ENCODE measurements around the gene HLA-G.

Gene HLA-G

GRCh38 chr6:29851190-29851589 is 23.6 kb downstream of the HLA-G start:
- no peak overlapping the region for H3K27ac ChIP-seq (replicated peaks; ENCODE audit: low read length)
- no peak overlapping the region for H2BK12ac ChIP-seq (ENCODE audit: low read length)
- H3K9me3 ChIP-seq (replicated peaks in 1 of 2; ENCODE audit: control insufficient read depth in 2 of 2, insufficient read depth in 1 of 2, low read depth in 1 of 2, low read length in 2 of 2) = no peaks in the 10 kb centered on the region
- no peaks in the 10 kb centered on the region for H3K36me3 ChIP-seq (replicated peaks in 1 of 2; ENCODE audit: control insufficient read depth in 2 of 2, insufficient read depth in 2 of 2, low read length in 2 of 2)
- H4K8ac ChIP-seq (ENCODE audit: low read depth, low read length) = no peak overlapping the region
- H3K27me3 ChIP-seq (ENCODE audit: control insufficient read depth in 3 of 3, insufficient read depth in 3 of 3, low read depth in 1 of 3, low read length in 3 of 3) = peaks cover 0 to 49% (median 7%) of the 10 kb centered on the region in 3 experiments
- WGBS, 2 donors (ENCODE audit: extremely low coverage in 2 of 2, insufficient read length in 2 of 2, insufficient replicate concordance in 1 of 2) = no CpG with 5 or more reads among the region's 3 CpGs
- no peak overlapping the region for H3K9ac ChIP-seq (ENCODE audit: low read depth, low read length, poor library complexity)
- H2AFZ ChIP-seq (ENCODE audit: low read length) = no peak overlapping the region
- H3K4me2 ChIP-seq (ENCODE audit: insufficient read depth, low read length, poor library complexity, severe bottlenecking) = no peak overlapping the region
- H2AK5ac ChIP-seq (ENCODE audit: low read depth, low read length) = no peak overlapping the region
- H3K23ac ChIP-seq (ENCODE audit: low read depth, low read length, poor library complexity) = no peak overlapping the region
- H3K18ac ChIP-seq (ENCODE audit: low read length) = no peak overlapping the region
- H2BK120ac ChIP-seq (ENCODE audit: low read depth, low read length) = no peak overlapping the region
- H3K79me1 ChIP-seq (ENCODE audit: low read depth, low read length) = no peaks in the 10 kb centered on the region
- no peak overlapping the region for H2BK5ac ChIP-seq (ENCODE audit: low read length)
- H2BK15ac ChIP-seq (ENCODE audit: low read length) = no peak overlapping the region
- H3K4ac ChIP-seq (ENCODE audit: low read length) = no peak overlapping the region
- H3K4me3 ChIP-seq (ENCODE audit: low read length in 2 of 2) = no peak overlapping the region
- no peak overlapping the region for H3K14ac ChIP-seq (ENCODE audit: low read length)
- H4K91ac ChIP-seq (ENCODE audit: low read depth, low read length, poor library complexity) = no peak overlapping the region
- DNase-seq (ENCODE audit: low spot score) = no peak
- H3K4me1 ChIP-seq (ENCODE audit: control insufficient read depth in 2 of 2, insufficient read depth in 1 of 2, low read depth in 1 of 2, low read length in 2 of 2) = no peaks in the 10 kb centered on the region

GRCh38 chr6:29853245-29853644 is 25.6 kb downstream of the HLA-G start:
- H3K79me1 ChIP-seq (ENCODE audit: low read depth, low read length) = no peaks in the 10 kb centered on the region
- no peak overlapping the region for H3K4me2 ChIP-seq (ENCODE audit: insufficient read depth, low read length, poor library complexity, severe bottlenecking)
- H2BK5ac ChIP-seq (ENCODE audit: low read length) = no peak overlapping the region
- no peak overlapping the region for H4K91ac ChIP-seq (ENCODE audit: low read depth, low read length, poor library complexity)
- H3K27ac ChIP-seq (replicated peaks; ENCODE audit: low read length) = no peak overlapping the region
- H3K9me3 ChIP-seq (replicated peaks in 1 of 2; ENCODE audit: control insufficient read depth in 2 of 2, insufficient read depth in 1 of 2, low read depth in 1 of 2, low read length in 2 of 2) = no peaks in the 10 kb centered on the region
- peak overlapping the region; percentile 14 for H3K14ac ChIP-seq (ENCODE audit: low read length)
- no peak overlapping the region for H2AK5ac ChIP-seq (ENCODE audit: low read depth, low read length)
- H3K36me3 ChIP-seq (replicated peaks in 1 of 2; ENCODE audit: control insufficient read depth in 2 of 2, insufficient read depth in 2 of 2, low read length in 2 of 2) = no peaks in the 10 kb centered on the region
- H3K4me1 ChIP-seq (ENCODE audit: control insufficient read depth in 2 of 2, insufficient read depth in 1 of 2, low read depth in 1 of 2, low read length in 2 of 2) = no peaks in the 10 kb centered on the region
- H2BK120ac ChIP-seq (ENCODE audit: low read depth, low read length) = no peak overlapping the region
- WGBS, 2 donors (ENCODE audit: extremely low coverage in 2 of 2, insufficient read length in 2 of 2, insufficient replicate concordance in 1 of 2) = no CpG with 5 or more reads among the region's 2 CpGs
- H3K9ac ChIP-seq (ENCODE audit: low read depth, low read length, poor library complexity) = no peak overlapping the region
- H4K8ac ChIP-seq (ENCODE audit: low read depth, low read length) = no peak overlapping the region
- H2BK15ac ChIP-seq (ENCODE audit: low read length) = no peak overlapping the region
- no peak for DNase-seq (ENCODE audit: low spot score)
- no peak overlapping the region for H3K4ac ChIP-seq (ENCODE audit: low read length)
- no peak overlapping the region for H3K4me3 ChIP-seq (ENCODE audit: low read length in 2 of 2)
- H3K27me3 ChIP-seq (ENCODE audit: control insufficient read depth in 3 of 3, insufficient read depth in 3 of 3, low read depth in 1 of 3, low read length in 3 of 3) = peaks cover 0 to 49% (median 6%) of the 10 kb centered on the region in 3 experiments
- H3K18ac ChIP-seq (ENCODE audit: low read length) = peak overlapping the region; percentile 9
- no peak overlapping the region for H2BK12ac ChIP-seq (ENCODE audit: low read length)
- H2AFZ ChIP-seq (ENCODE audit: low read length) = no peak overlapping the region
- no peak overlapping the region for H3K23ac ChIP-seq (ENCODE audit: low read depth, low read length, poor library complexity)

DNA sequence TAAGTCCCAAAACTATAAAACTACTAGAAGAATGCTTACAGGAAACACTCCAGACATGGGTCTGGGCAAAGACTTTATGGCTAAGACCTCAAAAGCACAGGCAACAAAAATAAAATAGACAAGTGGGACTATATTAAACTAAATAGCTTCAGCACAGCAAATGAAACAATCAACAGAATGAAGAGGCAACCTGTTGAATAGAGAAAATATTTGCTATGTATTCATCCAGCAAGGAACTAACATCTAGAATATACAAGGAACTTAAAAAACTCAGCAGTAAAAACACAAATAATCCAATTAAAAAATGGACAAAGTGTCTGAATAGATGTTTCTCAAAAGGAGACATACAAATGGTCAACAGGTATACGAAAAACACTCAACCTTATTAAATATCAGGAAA is 30.4 kb downstream of the HLA-G start:
- H3K9ac ChIP-seq (ENCODE audit: low read depth, low read length, poor library complexity) = no peak overlapping the region
- H3K27me3 ChIP-seq (ENCODE audit: control insufficient read depth in 3 of 3, insufficient read depth in 3 of 3, low read depth in 1 of 3, low read length in 3 of 3) = peaks cover 0 to 20% (median 0%) of the 10 kb centered on the region in 3 experiments
- H3K4me2 ChIP-seq (ENCODE audit: insufficient read depth, low read length, poor library complexity, severe bottlenecking) = no peak overlapping the region

DNA sequence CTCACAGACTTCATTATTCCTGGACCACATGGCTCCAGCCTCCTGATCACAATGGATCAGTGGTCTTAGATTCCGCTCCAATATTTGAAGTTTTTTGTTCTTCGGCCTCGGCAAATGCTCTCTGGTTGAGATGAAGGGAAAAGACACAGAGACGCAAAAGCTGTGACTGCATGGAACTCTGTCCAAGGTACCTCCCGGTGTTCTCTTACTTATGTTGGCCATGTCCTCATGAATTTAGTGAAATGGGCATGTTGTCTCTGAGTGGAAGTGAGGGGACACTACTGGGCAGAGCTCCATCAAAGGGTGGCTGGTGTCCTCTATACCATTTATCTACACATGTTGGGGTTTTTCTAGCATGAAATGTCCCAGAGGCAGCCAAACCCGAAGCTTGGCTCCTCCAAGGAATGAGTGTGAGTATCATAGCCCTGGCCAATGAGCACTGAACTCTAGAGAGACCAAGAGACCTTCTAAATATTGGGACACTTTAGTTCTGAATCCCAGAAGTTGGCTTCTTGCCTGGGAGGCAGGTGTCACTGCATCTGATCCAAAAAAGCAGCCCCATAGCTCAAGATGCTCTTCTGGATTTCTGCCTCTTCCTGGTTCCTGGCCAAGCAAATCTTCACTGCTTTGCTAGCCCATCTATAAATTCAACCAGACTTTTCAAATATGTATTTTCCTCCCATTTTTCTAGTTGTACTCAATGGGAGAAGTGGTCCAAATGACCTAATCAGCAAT is 34.1 kb downstream of the HLA-G start:
- Histone ChIP-seq H3K79me1 (ENCODE audit: low read depth, low read length) (no peaks in the 10 kb centered on the region), H3K4me1 (ENCODE audit: control insufficient read depth in 2 of 2, insufficient read depth in 1 of 2, low read depth in 1 of 2, low read length in 2 of 2) (no peaks in the 10 kb centered on the region), H2BK12ac (ENCODE audit: low read length) (no peak overlapping the region), H3K18ac (ENCODE audit: low read length) (no peak overlapping the region), H3K23ac (ENCODE audit: low read depth, low read length, poor library complexity) (no peak overlapping the region), H3K4me2 (ENCODE audit: insufficient read depth, low read length, poor library complexity, severe bottlenecking) (no peak overlapping the region), H2BK5ac (ENCODE audit: low read length) (no peak overlapping the region), H3K4ac (ENCODE audit: low read length) (no peak overlapping the region), H2AFZ (ENCODE audit: low read length) (no peak overlapping the region), H2AK5ac (ENCODE audit: low read depth, low read length) (no peak overlapping the region), H2BK15ac (ENCODE audit: low read length) (no peak overlapping the region), H2BK120ac (ENCODE audit: low read depth, low read length) (no peak overlapping the region), H4K8ac (ENCODE audit: low read depth, low read length) (no peak overlapping the region), H3K9me3 (replicated peaks in 1 of 2; ENCODE audit: control insufficient read depth in 2 of 2, insufficient read depth in 1 of 2, low read depth in 1 of 2, low read length in 2 of 2) (no peaks in the 10 kb centered on the region), H3K14ac (ENCODE audit: low read length) (no peak overlapping the region), H3K36me3 (replicated peaks in 1 of 2; ENCODE audit: control insufficient read depth in 2 of 2, insufficient read depth in 2 of 2, low read length in 2 of 2) (no peaks in the 10 kb centered on the region), H3K27me3 (ENCODE audit: control insufficient read depth in 3 of 3, insufficient read depth in 3 of 3, low read depth in 1 of 3, low read length in 3 of 3) (peaks cover 0 to 34% (median 5%) of the 10 kb centered on the region in 3 experiments), H4K91ac (ENCODE audit: low read depth, low read length, poor library complexity) (no peak overlapping the region), H3K27ac (replicated peaks; ENCODE audit: low read length) (no peak overlapping the region), H3K9ac (ENCODE audit: low read depth, low read length, poor library complexity) (no peak overlapping the region), H3K4me3 (ENCODE audit: low read length in 2 of 2) (no peak overlapping the region)
- DNase-seq (ENCODE audit: low spot score) = no peak
- WGBS, 2 donors (ENCODE audit: extremely low coverage in 2 of 2, insufficient read length in 2 of 2, insufficient replicate concordance in 1 of 2) = no CpG with 5 or more reads among the region's 6 CpGs

More for the DNA sequence above, 30.4 kb downstream of the HLA-G start:
- Histone ChIP-seq H2AFZ (ENCODE audit: low read length) (no peak overlapping the region), H3K23ac (ENCODE audit: low read depth, low read length, poor library complexity) (no peak overlapping the region), H3K4me1 (ENCODE audit: control insufficient read depth in 2 of 2, insufficient read depth in 1 of 2, low read depth in 1 of 2, low read length in 2 of 2) (no peaks in the 10 kb centered on the region), H3K79me1 (ENCODE audit: low read depth, low read length) (no peaks in the 10 kb centered on the region), H2BK12ac (ENCODE audit: low read length) (no peak overlapping the region), H3K4ac (ENCODE audit: low read length) (no peak overlapping the region), H3K27ac (replicated peaks; ENCODE audit: low read length) (no peak overlapping the region), H4K8ac (ENCODE audit: low read depth, low read length) (no peak overlapping the region), H2AK5ac (ENCODE audit: low read depth, low read length) (no peak overlapping the region), H2BK15ac (ENCODE audit: low read length) (no peak overlapping the region), H3K18ac (ENCODE audit: low read length) (no peak overlapping the region), H2BK120ac (ENCODE audit: low read depth, low read length) (no peak overlapping the region), H3K9me3 (replicated peaks in 1 of 2; ENCODE audit: control insufficient read depth in 2 of 2, insufficient read depth in 1 of 2, low read depth in 1 of 2, low read length in 2 of 2) (no peaks in the 10 kb centered on the region), H2BK5ac (ENCODE audit: low read length) (no peak overlapping the region), H3K36me3 (replicated peaks in 1 of 2; ENCODE audit: control insufficient read depth in 2 of 2, insufficient read depth in 2 of 2, low read length in 2 of 2) (no peaks in the 10 kb centered on the region), H4K91ac (ENCODE audit: low read depth, low read length, poor library complexity) (no peak overlapping the region), H3K4me3 (ENCODE audit: low read length in 2 of 2) (no peak overlapping the region), H3K14ac (ENCODE audit: low read length) (no peak overlapping the region)
- no CpG with 5 or more reads among the region's 1 CpG for WGBS, 2 donors (ENCODE audit: extremely low coverage in 2 of 2, insufficient read length in 2 of 2, insufficient replicate concordance in 1 of 2)
- DNase-seq (ENCODE audit: low spot score) = no peak
